Measurements from ENCODE around the gene CHMP2B.
A peak's percentile ranks its signal among the peaks of the same experiment; 100 is the strongest.

The CHMP2B gene

GRCh38 chr3:87248831-87249230 lies 21.7 kb downstream of the CHMP2B start:
- no peak for TF ChIP-seq CTCF (IDR thresholded peaks at IDR 0.05; ENCODE audit: low read depth, low read length)
- no peak for DNase-seq (ENCODE audit: extremely low read depth, low read depth)

DNA sequence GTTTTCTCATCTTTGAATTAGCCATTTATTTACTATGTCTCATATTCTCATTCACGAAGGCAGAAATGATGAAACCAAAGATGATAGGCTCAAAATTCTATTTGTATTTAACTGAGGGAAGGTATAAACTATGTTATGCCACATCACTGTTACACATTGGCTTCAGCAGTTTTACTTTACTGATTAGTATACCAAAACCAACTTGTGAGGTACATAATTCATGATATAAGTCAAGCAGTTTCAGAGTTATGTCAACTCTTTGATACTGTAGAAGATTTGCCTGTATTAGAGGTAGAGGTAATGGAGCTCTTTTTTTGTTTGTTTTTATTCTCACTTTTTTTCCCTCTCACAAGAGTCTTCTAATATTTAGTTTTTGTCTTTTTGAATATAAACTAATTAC lies 22.9 kb downstream of the CHMP2B start:
- no peak for TF ChIP-seq CTCF (IDR thresholded peaks at IDR 0.05; ENCODE audit: low read depth, low read length)
- DNase-seq (ENCODE audit: extremely low read depth, low read depth) = no peak

DNA sequence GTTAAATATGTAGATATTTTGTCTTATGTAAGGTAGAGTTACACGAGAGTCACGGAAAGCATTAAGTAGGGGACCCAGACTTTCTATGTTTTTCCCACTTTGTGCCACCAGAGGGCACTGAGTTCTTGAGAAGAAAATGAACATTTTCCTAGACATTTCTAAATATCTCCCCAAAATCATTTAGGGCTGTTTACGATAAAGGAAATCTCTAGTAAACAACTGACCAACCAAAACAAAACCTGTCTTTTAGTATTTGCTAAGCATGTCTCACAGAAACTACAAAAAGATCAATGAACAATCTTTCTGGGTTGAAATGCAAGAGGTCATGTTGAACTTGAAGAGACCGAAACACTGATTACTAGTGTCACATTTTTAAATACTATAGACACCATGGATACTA lies 33.2 kb downstream of the CHMP2B start:
- TF ChIP-seq CTCF (IDR thresholded peaks at IDR 0.05; ENCODE audit: low read depth, low read length) = peak; percentile 72
- DNase-seq (ENCODE audit: extremely low read depth, low read depth) = peak; percentile 3

GRCh38 chr3:87261925-87262324 lies 34.8 kb downstream of the CHMP2B start:
- DNase-seq (ENCODE audit: extremely low read depth, low read depth) = no peak
- TF ChIP-seq CTCF (IDR thresholded peaks at IDR 0.05; ENCODE audit: low read depth, low read length) = no peak

DNA sequence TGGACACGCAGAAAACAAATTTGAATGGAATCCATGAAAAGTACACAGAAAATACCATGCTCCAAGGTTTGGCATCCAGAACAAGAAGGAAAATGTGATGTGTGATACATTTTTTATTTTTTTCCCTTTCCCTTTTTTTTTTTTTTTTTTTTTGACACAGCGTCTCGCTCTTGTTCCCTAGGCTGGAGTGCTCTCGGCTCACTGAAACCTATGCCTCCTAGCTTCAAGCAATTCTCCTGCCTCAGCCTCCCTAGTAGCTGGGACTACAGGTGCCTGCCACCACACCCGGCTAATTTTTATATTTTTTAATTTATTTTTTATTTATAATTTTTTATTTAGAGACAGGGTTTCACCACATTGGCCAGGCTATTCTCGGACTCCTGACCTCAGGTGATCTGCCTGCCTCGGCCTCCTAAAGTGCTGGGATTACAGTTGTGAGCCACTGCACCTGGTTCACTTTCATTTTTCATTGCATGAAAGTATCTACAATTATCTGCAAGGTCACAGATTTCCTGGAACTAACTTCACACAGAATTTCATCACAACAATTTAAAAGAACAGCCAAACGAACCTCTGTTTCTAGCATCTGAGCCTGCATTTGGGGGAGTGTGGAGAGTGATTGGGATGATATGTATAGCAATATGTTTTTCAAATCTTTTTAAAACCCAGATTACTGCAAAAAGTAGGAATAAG lies 41.0 kb downstream of the CHMP2B start:
- no peak for TF ChIP-seq CTCF (IDR thresholded peaks at IDR 0.05; ENCODE audit: low read depth, low read length)

DNA sequence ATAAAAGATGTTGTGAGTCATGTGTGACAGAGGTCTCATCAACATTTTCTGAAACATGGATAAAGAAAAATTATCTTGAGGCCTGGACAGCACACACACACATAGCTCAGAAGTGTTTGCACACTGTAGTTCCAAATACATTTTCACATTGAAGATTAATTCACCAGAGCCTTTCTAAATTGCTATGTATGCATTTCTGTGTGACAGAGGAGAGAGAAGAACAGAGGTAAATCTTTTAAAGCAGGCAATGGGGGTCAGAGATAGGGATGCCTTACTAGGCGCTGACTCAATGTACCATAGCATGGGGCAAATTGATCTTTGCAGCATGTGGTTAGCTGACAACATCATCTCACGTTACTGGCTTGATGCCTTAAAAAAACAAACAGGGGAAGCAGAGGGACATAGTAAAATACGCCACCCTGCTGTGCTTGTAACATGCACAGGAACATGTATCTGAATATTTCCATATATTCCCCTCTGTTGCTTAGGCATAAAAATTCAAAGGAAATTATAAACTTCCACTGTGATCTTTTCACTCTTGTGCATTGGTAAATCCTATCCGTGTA lies 41.6 kb downstream of the CHMP2B start:
- TF ChIP-seq CTCF (IDR thresholded peaks at IDR 0.05; ENCODE audit: low read depth, low read length) = no peak
- no peak for DNase-seq (ENCODE audit: extremely low read depth, low read depth)

More for the DNA sequence above, 41.0 kb downstream of the CHMP2B start:
- no peak for DNase-seq (ENCODE audit: extremely low read depth, low read depth)

GRCh38 chr3:87269723-87270122 lies 42.6 kb downstream of the CHMP2B start:
- DNase-seq (ENCODE audit: extremely low read depth, low read depth) = no peak
- TF ChIP-seq CTCF (IDR thresholded peaks at IDR 0.05; ENCODE audit: low read depth, low read length) = no peak

Data from AG09319 (cell line).